Mesenchymal stem cell (in vitro differentiated cells and primary cell): Measurements from ENCODE around the gene JADE3.
"Not testable (repeated sequence)": the region's sequence is repeated elsewhere in the genome, so short reads cannot be mapped to it uniquely, and the experiment has no call there.

Experiments used
- DNase-seq: peaks from one replicate; pipeline ENCODE4 v3.0.0-alpha.2; 2013
- H2AFZ ChIP-seq: one replicate; pipeline ENCODE4 v1.6.1; 2013; ENCODE audit warnings: low read depth, mild to moderate bottlenecking, control low read depth, inconsistent platforms, low read length, moderate library complexity
- H2AK5ac ChIP-seq: 2 replicates; pipeline ENCODE4 v1.6.1; 2013; ENCODE audit warnings: low read length, moderate library complexity, mild to moderate bottlenecking, inconsistent platforms; ENCODE audit not compliant: severe bottlenecking
- H2BK120ac ChIP-seq: one replicate; pipeline ENCODE4 v1.6.1; 2013; ENCODE audit warnings: low read depth, mild to moderate bottlenecking, inconsistent platforms, low read length, moderate library complexity
- H2BK12ac ChIP-seq, 2 experiments: one replicate each; pipeline ENCODE4 v1.6.1; 2013; ENCODE audit warnings: inconsistent platforms in 2 of 2, low read length in 2 of 2, mild to moderate bottlenecking in 2 of 2, moderate library complexity in 2 of 2, control low read depth in 1 of 2
- H2BK15ac ChIP-seq: one replicate; pipeline ENCODE4 v1.6.1; 2013; ENCODE audit warnings: mild to moderate bottlenecking, low read depth, inconsistent platforms; ENCODE audit not compliant: poor library complexity, severe bottlenecking
- H2BK5ac ChIP-seq: 2 replicates; pipeline ENCODE4 v1.6.1; 2013; ENCODE audit warnings: low read depth, mild to moderate bottlenecking, low read length, control low read depth, inconsistent platforms; ENCODE audit not compliant: poor library complexity, severe bottlenecking
- H3K14ac ChIP-seq, 2 experiments: one replicate each; pipeline ENCODE4 v1.6.1; 2013; ENCODE audit warnings: inconsistent platforms in 2 of 2, low read length in 2 of 2, control low read depth in 1 of 2, mild to moderate bottlenecking in 1 of 2, moderate library complexity in 1 of 2
- H3K18ac ChIP-seq, 2 experiments: one replicate each; pipeline ENCODE4 v1.6.1; 2013; ENCODE audit warnings: inconsistent platforms in 2 of 2, low read length in 2 of 2, control low read depth in 1 of 2, low read depth in 1 of 2, mild to moderate bottlenecking in 1 of 2
- H3K23ac ChIP-seq, 2 experiments: one replicate each; pipeline ENCODE4 v1.6.1; 2013; ENCODE audit warnings: inconsistent platforms in 2 of 2, low read length in 2 of 2, mild to moderate bottlenecking in 2 of 2, moderate library complexity in 2 of 2, control low read depth in 1 of 2
- H3K27ac ChIP-seq: 2 replicates; pipeline ENCODE4 v1.5.1; 2013; ENCODE audit warnings: mild to moderate bottlenecking, moderate library complexity, low read length, control low read depth, inconsistent platforms; ENCODE audit not compliant: poor library complexity, severe bottlenecking
- H3K27me3 ChIP-seq, 2 experiments: 2 replicates each; pipeline versions ENCODE4 v1.6.1 to v1.7.0; 2013; ENCODE audit warnings: low read length in 2 of 2, mild to moderate bottlenecking in 2 of 2, moderate library complexity in 2 of 2, control low read depth in 1 of 2, inconsistent platforms in 1 of 2; ENCODE audit not compliant: control insufficient read depth in 1 of 2, insufficient read depth in 1 of 2
- H3K36me3 ChIP-seq, 2 experiments: 2 replicates each; pipeline versions ENCODE4 v1.6.1 to v1.7.0; 2013; ENCODE audit warnings: low read length in 2 of 2, control low read depth in 1 of 2, inconsistent platforms in 1 of 2, low read depth in 1 of 2, mild to moderate bottlenecking in 1 of 2; ENCODE audit not compliant: insufficient read depth in 2 of 2, control insufficient read depth in 1 of 2
- H3K4ac ChIP-seq, 2 experiments: one replicate each; pipeline ENCODE4 v1.6.1; 2013; ENCODE audit warnings: inconsistent platforms in 2 of 2, low read length in 2 of 2, mild to moderate bottlenecking in 2 of 2, moderate library complexity in 2 of 2, control low read depth in 1 of 2, low read depth in 1 of 2
- H3K4me1 ChIP-seq: 2 replicates; pipeline ENCODE4 v1.6.1; 2013; ENCODE audit warnings: low read depth, low read length, control low read depth; ENCODE audit not compliant: control insufficient read depth, insufficient read depth
- H3K4me2 ChIP-seq: 2 replicates; pipeline ENCODE4 v1.6.1; 2013; ENCODE audit warnings: low read length, mild to moderate bottlenecking, inconsistent platforms; ENCODE audit not compliant: poor library complexity, severe bottlenecking
- H3K4me3 ChIP-seq, 2 experiments: 2 replicates each; pipeline versions ENCODE4 v1.5.1 to v1.7.0; 2013; ENCODE audit warnings: low read length in 2 of 2, mild to moderate bottlenecking in 2 of 2, control low read depth in 1 of 2, low read depth in 1 of 2; ENCODE audit not compliant: insufficient read depth in 1 of 2
- H3K79me1 ChIP-seq: replicated peaks from 2 replicates; pipeline ENCODE4 v1.6.1; 2013; ENCODE audit warnings: mild to moderate bottlenecking, control low read depth, low read length, inconsistent platforms; ENCODE audit not compliant: poor library complexity, severe bottlenecking
- H3K9ac ChIP-seq: 2 replicates; pipeline ENCODE4 v1.7.0; 2013; ENCODE audit warnings: mild to moderate bottlenecking, low read length, moderate library complexity
- H3K9me3 ChIP-seq: 2 replicates; pipeline ENCODE4 v1.7.0; 2013; ENCODE audit warnings: mild to moderate bottlenecking, low read length; ENCODE audit not compliant: control insufficient read depth
- H4K8ac ChIP-seq: one replicate; pipeline ENCODE4 v1.6.1; 2013; ENCODE audit warnings: inconsistent platforms, mild to moderate bottlenecking, low read length, moderate library complexity
- H4K91ac ChIP-seq: one replicate; pipeline ENCODE4 v1.6.1; 2013; ENCODE audit warnings: mild to moderate bottlenecking, low read length, inconsistent platforms
- WGBS: methylation state at CpG from one replicate; pipeline ENCODE4 v1.1.7; 2013; ENCODE audit warnings: mixed read lengths; 5-methylcytosine and 5-hydroxymethylcytosine counted together

JADE3 gene

DNA sequence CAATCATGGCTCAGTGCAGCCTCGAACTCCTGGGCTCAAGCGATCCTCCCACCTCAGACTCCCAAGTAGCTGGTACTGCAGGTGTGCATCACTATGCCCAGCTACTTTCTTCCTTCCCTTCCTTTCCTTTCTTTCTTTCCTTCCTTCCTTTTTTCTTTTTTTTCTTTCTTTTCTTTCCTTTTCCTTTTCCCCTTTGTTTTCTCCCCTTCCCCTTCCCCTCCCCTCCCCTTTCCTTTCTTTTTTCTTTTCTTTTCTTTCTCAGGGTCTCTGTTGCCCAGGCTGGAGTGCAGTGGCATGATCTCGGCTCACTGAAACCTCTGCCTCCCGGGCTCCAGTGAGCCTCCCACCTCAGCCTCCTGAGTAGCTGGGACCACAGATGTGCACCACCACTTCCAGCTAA, 44.4 kb downstream of the JADE3 start:
- H4K91ac ChIP-seq, H3K4ac ChIP-seq, H3K9me3 ChIP-seq, H3K36me3 ChIP-seq, H3K27ac ChIP-seq, H2BK15ac ChIP-seq, H2AFZ ChIP-seq, H3K14ac ChIP-seq, H3K9ac ChIP-seq, H2BK120ac ChIP-seq, H3K79me1 ChIP-seq, H3K18ac ChIP-seq, H2AK5ac ChIP-seq, H4K8ac ChIP-seq, H2BK5ac ChIP-seq, H3K4me1 ChIP-seq, H3K4me3 ChIP-seq, H3K23ac ChIP-seq, H2BK12ac ChIP-seq, H3K4me2 ChIP-seq, DNase-seq: not testable (repeated sequence)
- peaks cover 0 to 20% of the 10 kb centered on the region in 2 experiments for H3K27me3 ChIP-seq
- WGBS = 94% methylated on average over 4 of the region's 4 CpGs

DNA sequence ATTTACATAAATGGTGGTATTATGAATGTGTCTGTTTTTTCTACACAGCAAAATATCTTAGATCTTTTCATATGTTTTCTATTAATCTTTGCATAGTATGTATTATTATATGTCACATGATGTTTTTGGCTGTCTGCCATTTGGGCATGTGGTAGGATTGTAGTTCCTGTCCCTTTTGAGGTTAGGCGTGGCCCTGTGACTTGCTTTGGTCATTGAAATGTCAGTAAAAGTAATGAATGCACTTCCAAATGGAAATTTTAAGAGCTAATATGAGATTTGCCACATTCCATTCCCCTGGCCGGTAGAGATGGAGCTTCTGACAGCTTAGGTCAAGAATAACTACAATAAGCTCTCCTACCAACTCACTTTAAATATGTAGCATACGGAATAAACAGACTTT, 45.1 kb downstream of the JADE3 start:
- H4K91ac ChIP-seq = no peak overlapping the region
- H3K27me3 ChIP-seq = peaks cover 0 to 20% of the 10 kb centered on the region in 2 experiments
- no peak overlapping the region for H2BK12ac ChIP-seq
- DNase-seq = no peak
- no peak overlapping the region for H2AK5ac ChIP-seq
- H3K4ac ChIP-seq = no peak overlapping the region
- H4K8ac ChIP-seq = no peak overlapping the region
- no peak overlapping the region for H3K18ac ChIP-seq
- peaks cover 2% of the 10 kb centered on the region for H3K79me1 ChIP-seq
- no peak overlapping the region for H3K4me2 ChIP-seq
- no peak overlapping the region for H3K27ac ChIP-seq
- no peak overlapping the region for H3K4me3 ChIP-seq
- H2BK5ac ChIP-seq = no peak overlapping the region
- H3K36me3 ChIP-seq = no peaks in the 10 kb centered on the region
- H3K23ac ChIP-seq = no peak overlapping the region
- 65% methylated on average over 2 of the region's 3 CpGs for WGBS
- H2BK15ac ChIP-seq = no peak overlapping the region
- no peak overlapping the region for H2AFZ ChIP-seq
- peaks cover 2% of the 10 kb centered on the region for H3K4me1 ChIP-seq
- no peak overlapping the region for H2BK120ac ChIP-seq
- no peak overlapping the region for H3K14ac ChIP-seq
- H3K9ac ChIP-seq = no peak overlapping the region
- H3K9me3 ChIP-seq = no peaks in the 10 kb centered on the region

DNA sequence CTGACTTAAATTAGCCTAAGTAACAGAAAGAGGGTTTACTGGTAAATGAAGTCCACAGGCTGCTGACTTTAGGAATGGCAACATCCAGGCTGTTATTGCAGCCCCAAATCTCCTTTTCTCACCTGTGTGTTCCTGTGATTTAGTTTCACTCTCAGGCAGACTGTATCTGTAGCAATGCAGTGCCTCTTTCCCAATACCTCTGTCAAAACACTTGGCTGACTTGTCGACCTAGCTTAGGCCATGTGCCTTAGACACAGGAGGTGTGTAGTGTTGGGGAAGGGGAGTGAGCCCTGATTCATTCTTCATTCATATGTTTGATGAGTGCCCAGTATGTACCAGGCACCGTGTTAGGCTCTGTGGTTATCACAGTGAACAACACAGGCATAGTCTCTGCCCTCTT, 46.9 kb downstream of the JADE3 start:
- 80% methylated on average over 2 of the region's 2 CpGs for WGBS
- Histone ChIP-seq H3K23ac (no peak overlapping the region), H2AK5ac (no peak overlapping the region), H4K91ac (no peak overlapping the region), H3K4ac (no peak overlapping the region), H3K9me3 (no peaks in the 10 kb centered on the region), H2BK12ac (no peak overlapping the region), H3K9ac (no peak overlapping the region), H3K18ac (no peak overlapping the region), H3K36me3 (no peaks in the 10 kb centered on the region), H2AFZ (no peak overlapping the region), H3K4me3 (no peak overlapping the region), H2BK120ac (no peak overlapping the region), H2BK15ac (no peak overlapping the region), H3K4me1 (peaks cover 3% of the 10 kb centered on the region), H3K4me2 (no peak overlapping the region), H3K79me1 (peaks cover 2% of the 10 kb centered on the region), H3K27me3 (peaks cover 0 to 23% of the 10 kb centered on the region in 2 experiments), H3K27ac (no peak overlapping the region), H4K8ac (no peak overlapping the region), H3K14ac (no peak overlapping the region), H2BK5ac (no peak overlapping the region)
- DNase-seq = no peak

GRCh38 chrX:46959985-46960700, 47.9 kb downstream of the JADE3 start:
- Histone ChIP-seq H3K14ac (no peak overlapping the region), H4K8ac (no peak overlapping the region), H3K4me2 (no peak overlapping the region), H3K4me3 (no peak overlapping the region), H3K36me3 (no peaks in the 10 kb centered on the region), H3K23ac (no peak overlapping the region), H2BK120ac (no peak overlapping the region), H2AK5ac (no peak overlapping the region), H3K27ac (no peak overlapping the region), H3K9ac (no peak overlapping the region), H4K91ac (no peak overlapping the region), H3K18ac (no peak overlapping the region), H3K27me3 (peaks cover 0 to 17% of the 10 kb centered on the region in 2 experiments), H3K4me1 (peaks cover 3% of the 10 kb centered on the region), H2BK5ac (no peak overlapping the region), H3K9me3 (no peaks in the 10 kb centered on the region), H2BK12ac (no peak overlapping the region), H3K79me1 (peaks cover 2% of the 10 kb centered on the region), H2BK15ac (no peak overlapping the region), H2AFZ (no peak overlapping the region), H3K4ac (no peak overlapping the region)
- 95% methylated on average over 3 of the region's 3 CpGs for WGBS
- DNase-seq = no peak
